HG03571 (cell line): ENCODE data around the gene CLTCL1.
"Not testable (repeated sequence)": the region's sequence is repeated elsewhere in the genome, so short reads cannot be mapped to it uniquely, and the experiment has no call there.

Source experiments
- ATAC-seq: cut with Tn5 transposase; IDR thresholded peaks from one replicate; pipeline ENCODE4 v1.9.1; 2021; ENCODE audit not compliant: unreplicated experiment

CLTCL1 gene

GRCh38 chr22:19291218-19291579 lies 320 bp downstream of the CLTCL1 start:
- ATAC-seq: no peak

GRCh38 chr22:19290400-19291217 lies 910 bp downstream of the CLTCL1 start:
- no peak for ATAC-seq

GRCh38 chr22:19289475-19290161 lies 1.9 kb downstream of the CLTCL1 start:
- ATAC-seq: no peak

- no peak for ATAC-seq
These were observed 3.6 kb downstream of the CLTCL1 start for GRCh38 chr22:19287889-19288288.

GRCh38 chr22:19287076-19287707 lies 4.3 kb downstream of the CLTCL1 start:
- ATAC-seq: no peak

DNA sequence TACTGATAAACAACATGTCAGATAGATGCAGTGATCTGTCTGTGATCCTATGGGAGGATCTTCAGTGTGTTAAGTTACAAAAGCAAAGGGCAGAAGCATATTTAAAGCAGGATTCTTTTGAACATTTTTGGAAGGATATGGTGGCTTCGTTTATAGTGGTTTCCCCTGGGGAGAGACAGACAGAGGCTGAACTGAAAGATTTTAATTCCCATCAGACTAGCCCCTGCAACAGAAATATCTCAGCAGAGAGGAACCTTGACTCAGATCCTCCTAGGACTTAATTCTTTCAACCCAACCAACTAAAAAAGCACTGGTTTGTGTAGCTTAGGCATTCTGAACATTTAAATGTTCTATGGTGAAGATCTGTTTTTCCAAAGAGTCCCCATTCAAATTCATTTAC lies 5.7 kb downstream of the CLTCL1 start:
- ATAC-seq: no peak

- not testable (repeated sequence) for ATAC-seq
These were observed 12.4 kb downstream of the CLTCL1 start for GRCh38 chr22:19279143-19279542.

- no peak for ATAC-seq
These were observed 13.7 kb downstream of the CLTCL1 start for GRCh38 chr22:19277785-19278184.

- no peak for ATAC-seq
These were observed 15.5 kb downstream of the CLTCL1 start for GRCh38 chr22:19275919-19276600.

GRCh38 chr22:19275513-19275912 lies 16.0 kb downstream of the CLTCL1 start:
- ATAC-seq: no peak

DNA sequence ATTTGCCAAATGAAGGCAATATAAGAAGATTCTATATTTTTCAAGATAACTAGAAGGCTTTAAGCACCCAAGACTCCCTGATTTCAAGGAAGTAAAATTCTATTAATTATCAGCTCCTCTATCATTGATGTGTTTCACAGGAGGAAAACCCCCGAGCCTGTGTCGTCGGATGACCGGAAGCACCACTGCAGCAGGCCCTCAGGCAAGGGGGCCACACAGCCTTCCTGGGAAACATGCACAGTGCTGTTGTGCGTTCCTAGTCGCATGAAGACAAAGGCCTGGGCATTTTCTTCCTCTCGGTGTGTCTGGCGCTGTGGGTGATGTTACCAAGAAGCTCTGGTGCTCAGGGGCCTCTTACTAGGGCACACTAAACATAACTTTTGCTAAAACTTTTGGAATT lies 16.4 kb downstream of the CLTCL1 start:
- no peak for ATAC-seq

DNA sequence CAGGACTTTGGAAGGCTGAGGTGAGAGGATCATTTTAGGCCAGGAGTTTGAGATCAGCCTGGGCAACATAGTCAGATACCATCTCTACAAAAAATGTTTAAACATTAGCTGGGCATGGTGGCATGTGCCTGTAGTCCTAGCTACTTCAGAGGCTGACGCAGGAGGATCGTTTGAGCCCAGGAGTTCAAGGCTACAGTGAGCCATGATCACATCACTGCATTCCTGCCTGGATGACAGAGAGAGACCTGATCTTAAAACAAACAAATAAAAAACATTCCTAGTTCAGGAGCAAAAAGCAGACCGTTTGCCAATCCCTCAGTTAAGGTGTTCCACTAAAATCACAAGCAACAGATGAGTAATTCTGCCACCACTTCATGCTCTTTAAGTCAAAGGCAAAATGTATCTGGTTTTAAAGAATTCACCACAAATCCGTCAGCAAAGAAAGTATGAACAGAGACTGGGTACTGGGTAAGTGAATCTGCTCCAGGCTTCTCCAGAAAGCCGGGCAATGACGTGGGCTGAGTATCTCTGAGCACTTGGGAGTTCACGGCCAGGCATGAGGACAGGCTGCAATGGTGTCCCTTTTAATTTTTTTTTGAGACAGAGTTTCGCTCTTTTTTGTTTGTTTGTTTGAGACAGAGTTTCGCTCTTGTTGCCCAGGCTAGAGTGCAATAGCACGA lies 19.5 kb downstream of the CLTCL1 start:
- no peak for ATAC-seq

DNA sequence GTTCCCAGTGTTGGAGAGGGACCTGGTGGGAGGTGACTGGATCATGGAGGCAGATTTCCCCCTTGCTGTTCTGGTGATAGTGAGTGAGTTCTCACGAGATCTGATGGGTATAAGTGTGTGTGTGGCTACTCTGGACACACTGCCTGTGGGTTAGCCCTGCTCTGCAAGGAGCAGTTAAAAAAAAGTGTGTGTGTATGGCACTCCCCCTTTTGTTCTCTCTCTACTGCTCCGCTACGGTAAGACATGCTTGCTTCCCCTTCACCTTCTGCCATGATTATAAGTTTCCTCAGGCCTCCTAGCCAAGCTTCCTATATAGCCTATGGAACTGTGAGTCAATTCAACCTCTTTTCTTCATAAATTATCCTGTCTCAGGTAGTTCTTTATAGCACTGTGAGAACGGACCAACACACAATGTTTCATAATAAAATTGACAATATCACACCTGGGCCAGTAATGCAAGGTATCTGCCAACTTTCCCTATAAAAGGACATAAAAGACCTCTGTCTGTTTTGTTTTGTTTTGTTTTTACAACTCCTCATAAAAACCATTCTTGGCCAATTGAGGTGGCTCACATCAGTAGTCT lies 20.2 kb downstream of the CLTCL1 start:
- no peak for ATAC-seq

DNA sequence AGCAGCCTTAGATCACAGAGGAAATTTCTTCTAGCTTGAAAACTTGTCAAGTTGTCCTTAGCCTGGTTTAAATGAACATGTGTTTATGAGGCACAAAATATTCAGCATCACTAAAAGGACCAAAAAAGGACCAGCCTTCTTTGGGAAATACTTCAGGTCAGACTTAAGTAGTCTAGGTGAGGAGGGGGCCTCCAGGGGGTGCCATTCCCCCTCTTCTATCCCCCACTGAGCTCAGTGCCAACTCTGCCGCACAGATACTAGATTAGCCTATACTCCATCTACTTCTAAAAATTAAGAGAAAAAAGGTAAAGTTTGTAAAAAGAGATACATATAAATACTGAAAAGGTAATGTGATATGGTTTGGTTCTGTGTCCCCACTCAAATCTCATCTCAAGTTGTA lies 20.6 kb downstream of the CLTCL1 start:
- ATAC-seq: no peak

GRCh38 chr22:19266547-19267086 lies 24.9 kb downstream of the CLTCL1 start:
- ATAC-seq: no peak

DNA sequence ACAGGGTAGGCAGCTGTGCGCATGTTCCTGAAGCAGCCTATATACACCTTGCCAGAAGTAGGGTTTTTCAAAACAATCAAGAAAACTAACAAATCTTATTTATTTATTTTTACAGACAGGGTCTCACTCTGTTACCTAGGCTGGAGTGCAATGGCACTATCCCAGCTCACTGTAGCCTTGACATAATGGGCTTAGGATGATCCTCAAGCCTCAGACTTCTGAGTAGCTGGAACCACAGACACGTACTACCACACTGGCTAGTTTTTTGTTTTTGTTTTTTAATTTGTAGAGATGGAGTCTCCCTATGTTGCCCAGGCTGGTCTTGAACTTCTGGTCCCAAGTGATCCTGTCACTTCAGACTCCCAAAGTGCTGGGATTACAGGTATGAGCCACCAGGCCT lies 25.7 kb downstream of the CLTCL1 start:
- no peak for ATAC-seq

GRCh38 chr22:19260804-19261203 lies 30.7 kb downstream of the CLTCL1 start:
- ATAC-seq: no peak

DNA sequence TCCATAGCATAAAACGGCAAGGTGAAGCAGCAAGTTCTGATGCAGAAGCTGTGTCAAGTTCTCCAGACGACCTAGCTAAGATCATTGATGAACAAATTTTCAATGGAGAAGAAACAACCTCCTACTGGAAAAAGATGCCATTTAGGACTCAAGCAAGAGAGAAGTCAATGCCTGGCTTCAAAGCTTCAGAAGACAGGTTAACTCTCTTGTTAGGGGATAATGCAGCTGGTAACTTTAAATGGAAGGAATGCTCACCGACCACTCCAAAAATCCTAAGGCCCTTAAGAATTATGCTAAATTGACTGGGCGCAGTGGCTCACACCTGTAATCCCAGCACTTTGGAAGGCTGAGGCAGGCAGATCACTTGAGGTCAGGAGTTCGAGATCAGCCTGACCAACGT lies 31.3 kb downstream of the CLTCL1 start:
- no peak for ATAC-seq

DNA sequence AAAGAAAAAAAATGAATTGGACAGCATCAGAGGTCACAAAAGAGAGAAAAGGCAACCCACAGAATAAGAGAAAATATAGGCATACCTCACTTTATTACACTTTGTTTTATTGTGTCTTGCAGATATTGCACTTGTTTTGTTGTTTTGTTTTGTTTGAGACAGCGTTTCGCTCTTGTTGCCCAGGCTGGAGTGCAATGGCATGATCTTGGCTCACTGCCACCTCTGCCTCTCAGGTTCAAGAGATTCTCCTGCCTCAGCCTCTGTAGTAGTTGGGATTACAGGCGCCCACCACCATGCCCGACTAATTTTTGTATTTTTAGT lies 32.6 kb downstream of the CLTCL1 start:
- not testable (repeated sequence) for ATAC-seq

DNA sequence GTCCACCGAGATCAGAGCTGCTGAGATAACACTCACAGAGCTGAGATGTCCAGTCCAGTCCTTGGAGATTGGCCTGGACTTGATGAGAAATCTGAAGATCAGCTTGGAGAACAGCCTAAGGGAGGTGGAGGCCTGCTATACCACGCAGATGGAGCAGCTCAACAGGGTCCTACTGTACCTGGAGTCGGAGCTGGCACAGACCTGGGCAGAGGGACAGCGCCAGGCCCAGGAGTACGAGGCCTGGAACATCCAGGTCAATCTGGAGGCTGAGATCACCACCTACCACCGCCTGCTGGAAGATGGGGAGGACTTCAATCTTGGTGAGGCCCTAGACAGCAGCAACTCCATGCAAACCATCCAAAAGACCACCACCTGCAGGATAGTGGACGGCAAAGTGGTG lies 33.1 kb downstream of the CLTCL1 start:
- no peak for ATAC-seq
